OCI-LY3 (cell line): ENCODE results near the gene TGM4.

Source experiments
- H2AFZ ChIP-seq: fragments of 200-600, 300-600 bp; shearing (Covaris generic); 2 replicates; pipeline ENCODE4 v1.6.0; 2014; ENCODE audit warnings: antibody characterized with exemption, low read depth, low read length
- H3K27ac ChIP-seq: fragments of 200-600, 300-600 bp; sonication (generic); 2 replicates; pipeline ENCODE4 v1.5.1; 2014; ENCODE audit warnings: mild to moderate bottlenecking, low read length, moderate library complexity, mixed read lengths
- H3K27me3 ChIP-seq: fragments of 200-600, 300-600 bp; sonication (generic); 2 replicates; pipeline ENCODE4 v1.6.1; 2014; ENCODE audit warnings: low read depth, low read length, mixed read lengths
- H3K36me3 ChIP-seq: fragments of 200-600, 300-600 bp; sonication (generic); replicated peaks from 2 replicates; pipeline ENCODE3; 2014; ENCODE audit warnings: low read depth, low read length, mixed read lengths
- H3K4me1 ChIP-seq: fragments of 300-600, 200-600 bp; sonication (generic); 2 replicates; pipeline ENCODE4 v1.6.1; 2014; ENCODE audit warnings: low read length, mixed read lengths
- H3K4me2 ChIP-seq: fragments of 200-600, 300-600 bp; sonication (generic); 2 replicates; pipeline ENCODE4 v1.6.1; 2014; ENCODE audit warnings: low read length, mixed read lengths
- H3K4me3 ChIP-seq: fragments of 300-600, 200-600 bp; sonication (generic); 2 replicates; pipeline ENCODE4 v1.5.1; 2014; ENCODE audit warnings: antibody characterized with exemption, mild to moderate bottlenecking, low read length, moderate library complexity
- H3K79me2 ChIP-seq: fragments of 300-600, 200-600 bp; shearing (Covaris generic); 2 replicates; pipeline ENCODE4 v1.6.1; 2014; ENCODE audit warnings: mild to moderate bottlenecking, low read length, mixed read lengths
- H3K9ac ChIP-seq: fragments of 300-600, 200-600 bp; shearing (Covaris generic); 2 replicates; pipeline ENCODE4 v1.6.0; 2014; ENCODE audit warnings: mild to moderate bottlenecking, low read length, moderate library complexity
- H3K9me3 ChIP-seq: fragments of 200-600, 300-600 bp; shearing (Covaris generic); 2 replicates; pipeline ENCODE4 v1.6.1; 2014; ENCODE audit warnings: low read length, mixed read lengths; ENCODE audit not compliant: insufficient read depth
- H4K20me1 ChIP-seq: fragments of 200-600, 300-600 bp; sonication (generic); 2 replicates; pipeline ENCODE4 v1.6.1; 2016; ENCODE audit warnings: low read length, mixed read lengths; ENCODE audit not compliant: insufficient read depth
- CTCF ChIP-seq: fragments of 200-600, 300-600 bp; sonication (generic); IDR thresholded peaks from 2 replicates; pipeline ENCODE4 v1.5.1; 2014; ENCODE audit warnings: antibody characterized with exemption, low read length, low read depth
- EZH2phosphoT487 ChIP-seq: fragments of 200-600 bp; shearing (Covaris generic); IDR thresholded peaks from 2 replicates; pipeline ENCODE4 v1.6.1; 2018; ENCODE audit warnings: antibody characterized with exemption, mixed run types, low read depth

Gene TGM4

GRCh38 chr3:44885618-44886017 is 11.2 kb downstream of the TGM4 start:
- H3K9ac ChIP-seq: no peak overlapping the region
- no peak overlapping the region for H3K4me3 ChIP-seq
- H3K4me1 ChIP-seq: peaks cover 14% of the 10 kb centered on the region
- H3K4me2 ChIP-seq: no peak overlapping the region
- no peaks in the 10 kb centered on the region for H4K20me1 ChIP-seq
- H3K27ac ChIP-seq: no peak overlapping the region
- TF ChIP-seq EZH2phosphoT487 (no peak), CTCF (no peak)
- no peaks in the 10 kb centered on the region for H3K36me3 ChIP-seq
- peaks cover 10% of the 10 kb centered on the region; the same call in 1 of the 2 replicates for H3K27me3 ChIP-seq
- no peak overlapping the region for H2AFZ ChIP-seq
- H3K9me3 ChIP-seq: no peaks in the 10 kb centered on the region
- no peaks in the 10 kb centered on the region for H3K79me2 ChIP-seq

GRCh38 chr3:44886561-44886960 is 12.2 kb downstream of the TGM4 start:
- Histone ChIP-seq H3K4me1 (peaks cover 19% of the 10 kb centered on the region), H3K27me3 (peaks cover 10% of the 10 kb centered on the region; the same call in 1 of the 2 replicates), H3K9me3 (no peaks in the 10 kb centered on the region), H3K9ac (no peak overlapping the region), H3K27ac (no peak overlapping the region), H3K79me2 (no peaks in the 10 kb centered on the region), H2AFZ (no peak overlapping the region), H3K4me3 (no peak overlapping the region), H3K4me2 (no peak overlapping the region), H3K36me3 (no peaks in the 10 kb centered on the region), H4K20me1 (no peaks in the 10 kb centered on the region)
- TF ChIP-seq CTCF (no peak), EZH2phosphoT487 (no peak)

- H3K9me3 ChIP-seq: no peaks in the 10 kb centered on the region
- H3K27ac ChIP-seq: no peak overlapping the region
- no peak overlapping the region for H2AFZ ChIP-seq
- H3K4me2 ChIP-seq: no peak overlapping the region
- no peaks in the 10 kb centered on the region for H4K20me1 ChIP-seq
- H3K36me3 ChIP-seq: no peaks in the 10 kb centered on the region
- H3K4me1 ChIP-seq: peaks cover 19% of the 10 kb centered on the region
- no peak overlapping the region for H3K9ac ChIP-seq
- TF ChIP-seq CTCF: no peak
- no peak for TF ChIP-seq EZH2phosphoT487
- peaks cover 10% of the 10 kb centered on the region; the same call in 1 of the 2 replicates for H3K27me3 ChIP-seq
- H3K79me2 ChIP-seq: no peaks in the 10 kb centered on the region
- no peak overlapping the region for H3K4me3 ChIP-seq
These were observed 12.7 kb downstream of the TGM4 start for GRCh38 chr3:44887101-44887500.

GRCh38 chr3:44890258-44890657 is 15.8 kb downstream of the TGM4 start:
- Histone ChIP-seq H3K4me1 (peaks cover 19% of the 10 kb centered on the region), H4K20me1 (no peaks in the 10 kb centered on the region), H3K9me3 (no peaks in the 10 kb centered on the region), H3K4me2 (peak overlapping the region; percentile 30; the same call in 1 of the 2 replicates), H3K4me3 (no peak overlapping the region), H3K27me3 (peaks cover 3% of the 10 kb centered on the region; the same call in 1 of the 2 replicates), H2AFZ (no peak overlapping the region), H3K9ac (no peak overlapping the region), H3K27ac (no peak overlapping the region), H3K36me3 (no peaks in the 10 kb centered on the region), H3K79me2 (no peaks in the 10 kb centered on the region)
- TF ChIP-seq EZH2phosphoT487: no peak
- TF ChIP-seq CTCF: no peak
